CD4-positive, alpha-beta T cell (primary cell): ENCODE data around the gene MBOAT2. TPM values are rescaled to one million over a fixed set of nuclear protein-coding genes. Genes with fewer than 3 reads are reported as not detected.

Source experiments
- ATAC-seq: fragments of 200-7000 bp; cut with Tn5 transposase; one replicate; pipeline ENCODE4 v1.10.0; 2022; ENCODE audit warnings: mild to moderate bottlenecking; ENCODE audit not compliant: poor library complexity
- CTCF ChIA-PET: fragments of 350-600 bp; sonication (Branson Sonifier 250); formaldehyde crosslinking; loops from one replicate; lab custom pipeline; 2021; ENCODE audit warnings: antibody characterized with exemption, inconsistent platforms; lab: Charles Lee
- POLR2A ChIA-PET: fragments of 350-600 bp; sonication (Branson Sonifier 250); formaldehyde crosslinking; loops from one replicate; lab custom pipeline; 2021; ENCODE audit warnings: antibody characterized with exemption, inconsistent platforms; lab: Charles Lee
- DNase-seq, 14 experiments: peaks; one replicate each; pipeline ENCODE4 v3.0.0-alpha.2; 2013 to 2020; ENCODE audit warnings: mixed read lengths in 2 of 14
- H3K27ac ChIP-seq, 2 donors: one replicate each; pipeline versions ENCODE4 v1.5.1 to v1.7.0; 2013; ENCODE audit warnings: low read length in 2 of 2, low read depth in 1 of 2, mild to moderate bottlenecking in 1 of 2
- H3K27me3 ChIP-seq, 2 experiments: 1 replicate in 1 of 2; 2 replicates in 1 of 2; pipeline versions ENCODE4 v1.6.1 to v1.7.0; 2013; ENCODE audit warnings: low read length in 2 of 2, control low read depth in 1 of 2, mild to moderate bottlenecking in 1 of 2, moderate library complexity in 1 of 2; ENCODE audit not compliant: insufficient read depth in 2 of 2, control insufficient read depth in 1 of 2
- H3K36me3 ChIP-seq: one replicate; pipeline ENCODE4 v1.6.1; 2013; ENCODE audit warnings: low read length, control low read depth; ENCODE audit not compliant: insufficient read depth
- H3K4me1 ChIP-seq: one replicate; pipeline ENCODE4 v1.6.1; 2013; ENCODE audit warnings: low read length, control low read depth; ENCODE audit not compliant: insufficient read depth
- H3K4me3 ChIP-seq: one replicate; pipeline ENCODE4 v1.5.1; 2013; ENCODE audit warnings: mild to moderate bottlenecking, low read length, moderate library complexity
- H3K9me3 ChIP-seq, 2 experiments: 1 replicate in 1 of 2; 2 replicates in 1 of 2; pipeline versions ENCODE4 v1.6.1 to v1.7.0; 2013; ENCODE audit warnings: low read length in 2 of 2, mild to moderate bottlenecking in 2 of 2, control low read depth in 1 of 2, moderate library complexity in 1 of 2; ENCODE audit not compliant: control insufficient read depth in 1 of 2, insufficient read depth in 1 of 2
- H3K27ac Mint-ChIP-seq: one replicate; pipeline ENCODE4 v1.8.0; 2020; ENCODE audit warnings: mixed read lengths
- H3K27me3 Mint-ChIP-seq: one replicate; pipeline ENCODE4 v1.8.0; 2021; ENCODE audit warnings: mixed read lengths
- H3K36me3 Mint-ChIP-seq: one replicate; pipeline ENCODE4 v1.8.0; 2021; ENCODE audit warnings: low read depth, mixed read lengths
- H3K4me1 Mint-ChIP-seq: one replicate; pipeline ENCODE4 v1.8.0; 2021; ENCODE audit warnings: low read depth, mixed read lengths
- H3K4me3 Mint-ChIP-seq: one replicate; pipeline ENCODE4 v1.8.0; 2020; ENCODE audit warnings: mild to moderate bottlenecking, mixed read lengths
- H3K9me3 Mint-ChIP-seq: one replicate; pipeline ENCODE4 v1.8.0; 2020; ENCODE audit warnings: mixed read lengths
- intact Hi-C, 2 experiments: fragments of 100-400 bp; cut with DNase I in 1 of 2; cut with micrococcal nuclease in 1 of 2; formaldehyde crosslinking; loops; one replicate each; pipeline versions ENCODE4 v1.15.1 to v1.9.0; 2023 to 2025; cut with DNase I, micrococcal nuclease
- total RNA-seq, 174 experiments: library from RNA in 2 of 174; stranded (reverse) in 2 of 174; gene quantifications; one replicate each; pipeline ENCODE4 v1.2.3 and lab custom pipeline; 2021 to 2026
- TF ChIP-seq, protein P1 (sequence below): fragments of 200-600 bp; IDR thresholded peaks from one replicate; pipeline ENCODE4 v1.8.0; 2022; ENCODE audit warnings: antibody characterized with exemption, mild to moderate bottlenecking

The MBOAT2 gene
- total RNA-seq, 2 experiments from 2014 or later, result 1.9 to 2.0 TPM

GRCh38 chr2:8889978-8890377 is 113.5 kb downstream of the MBOAT2 start:
- H3K9me3 Mint-ChIP-seq, result no peaks in the 10 kb centered on the region
- DNase-seq (no peak), ATAC-seq (no peak)
- TF ChIP-seq, protein P1, sequence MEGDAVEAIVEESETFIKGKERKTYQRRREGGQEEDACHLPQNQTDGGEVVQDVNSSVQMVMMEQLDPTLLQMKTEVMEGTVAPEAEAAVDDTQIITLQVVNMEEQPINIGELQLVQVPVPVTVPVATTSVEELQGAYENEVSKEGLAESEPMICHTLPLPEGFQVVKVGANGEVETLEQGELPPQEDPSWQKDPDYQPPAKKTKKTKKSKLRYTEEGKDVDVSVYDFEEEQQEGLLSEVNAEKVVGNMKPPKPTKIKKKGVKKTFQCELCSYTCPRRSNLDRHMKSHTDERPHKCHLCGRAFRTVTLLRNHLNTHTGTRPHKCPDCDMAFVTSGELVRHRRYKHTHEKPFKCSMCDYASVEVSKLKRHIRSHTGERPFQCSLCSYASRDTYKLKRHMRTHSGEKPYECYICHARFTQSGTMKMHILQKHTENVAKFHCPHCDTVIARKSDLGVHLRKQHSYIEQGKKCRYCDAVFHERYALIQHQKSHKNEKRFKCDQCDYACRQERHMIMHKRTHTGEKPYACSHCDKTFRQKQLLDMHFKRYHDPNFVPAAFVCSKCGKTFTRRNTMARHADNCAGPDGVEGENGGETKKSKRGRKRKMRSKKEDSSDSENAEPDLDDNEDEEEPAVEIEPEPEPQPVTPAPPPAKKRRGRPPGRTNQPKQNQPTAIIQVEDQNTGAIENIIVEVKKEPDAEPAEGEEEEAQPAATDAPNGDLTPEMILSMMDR, result no peak
- Histone ChIP-seq H3K36me3 (no peaks in the 10 kb centered on the region), H3K9me3 (peaks cover 0 to 3% of the 10 kb centered on the region in 2 experiments), H3K27ac (no peak overlapping the region), H3K4me3 (no peak overlapping the region), H3K4me1 (no peaks in the 10 kb centered on the region), H3K27me3 (no peaks in the 10 kb centered on the region)
- no peak overlapping the region for H3K27ac Mint-ChIP-seq
- ChIA-PET CTCF (no interaction called here), POLR2A (no interaction called here)
- no peaks in the 10 kb centered on the region for H3K36me3 Mint-ChIP-seq
- H3K4me3 Mint-ChIP-seq, result no peak overlapping the region
- H3K4me1 Mint-ChIP-seq, result no peaks in the 10 kb centered on the region
- no peaks in the 10 kb centered on the region for H3K27me3 Mint-ChIP-seq
- intact Hi-C loops, result no loop called here

GRCh38 chr2:8888963-8889362 is 114.5 kb downstream of the MBOAT2 start:
- CTCF ChIA-PET, result no interaction called here
- H3K27ac ChIP-seq, result no peak overlapping the region
- H3K36me3 ChIP-seq, result no peaks in the 10 kb centered on the region
- H3K9me3 ChIP-seq, result no peaks in the 10 kb centered on the region
- Mint-ChIP-seq H3K27me3 (no peaks in the 10 kb centered on the region), H3K4me1 (no peaks in the 10 kb centered on the region), H3K9me3 (no peaks in the 10 kb centered on the region), H3K4me3 (no peak overlapping the region), H3K36me3 (no peaks in the 10 kb centered on the region), H3K27ac (no peak overlapping the region)
- no peaks in the 10 kb centered on the region for H3K27me3 ChIP-seq
- DNase-seq (no peak), ATAC-seq (no peak)
- POLR2A ChIA-PET, result no interaction called here
- H3K4me1 ChIP-seq, result no peaks in the 10 kb centered on the region
- intact Hi-C loops, result no loop called here
- TF ChIP-seq, protein P1, result no peak
- H3K4me3 ChIP-seq, result no peak overlapping the region

DNA sequence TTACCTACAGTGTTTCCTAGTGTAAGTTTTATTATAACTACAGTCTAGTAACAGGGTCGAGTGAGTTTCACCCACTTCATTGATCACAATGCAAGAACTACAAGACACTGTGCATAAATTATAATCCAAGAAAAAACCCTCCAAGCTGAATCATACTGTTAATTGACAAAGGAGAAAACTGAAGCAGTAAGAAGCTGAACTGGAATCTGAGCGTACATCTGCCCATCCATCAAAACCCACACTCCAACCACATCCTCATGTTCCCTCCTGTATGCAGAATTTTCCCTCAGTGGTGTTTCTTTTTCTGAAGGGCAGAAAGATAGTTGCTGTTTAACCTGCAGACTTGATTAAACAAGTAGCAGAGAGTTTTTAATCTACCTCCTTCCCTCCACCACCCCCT is 116.6 kb downstream of the MBOAT2 start:
- CTCF ChIA-PET, result no interaction called here
- DNase-seq (no peak), ATAC-seq (no peak)
- Mint-ChIP-seq H3K27ac (no peak overlapping the region), H3K9me3 (peaks cover 3% of the 10 kb centered on the region), H3K36me3 (no peaks in the 10 kb centered on the region), H3K4me1 (no peaks in the 10 kb centered on the region), H3K27me3 (no peaks in the 10 kb centered on the region), H3K4me3 (no peak overlapping the region)
- no peaks in the 10 kb centered on the region for H3K36me3 ChIP-seq
- POLR2A ChIA-PET, result no interaction called here
- H3K9me3 ChIP-seq, result no peaks in the 10 kb centered on the region
- H3K4me3 ChIP-seq, result no peak overlapping the region
- H3K4me1 ChIP-seq, result no peaks in the 10 kb centered on the region
- no peak overlapping the region for H3K27ac ChIP-seq
- TF ChIP-seq, protein P1, result no peak
- intact Hi-C loops, result no loop called here
- no peaks in the 10 kb centered on the region for H3K27me3 ChIP-seq
